Hepatocyte (in vitro differentiated cells): Measurements from ENCODE around the gene PECR.

Source experiments
- EZH2 ChIP-seq: fragments of 200-600 bp; sonication (generic); IDR thresholded peaks from 2 replicates; pipeline ENCODE4 v1.6.1; 2016; ENCODE audit warnings: antibody characterized with exemption, mild to moderate bottlenecking, borderline replicate concordance
- TF ChIP-seq, protein P1 (sequence below): fragments of 200-600 bp; sonication (generic); IDR thresholded peaks from 2 replicates; pipeline ENCODE4 v1.5.1; 2016; ENCODE audit warnings: antibody characterized with exemption, mild to moderate bottlenecking; ENCODE audit not compliant: poor library complexity

DNA sequence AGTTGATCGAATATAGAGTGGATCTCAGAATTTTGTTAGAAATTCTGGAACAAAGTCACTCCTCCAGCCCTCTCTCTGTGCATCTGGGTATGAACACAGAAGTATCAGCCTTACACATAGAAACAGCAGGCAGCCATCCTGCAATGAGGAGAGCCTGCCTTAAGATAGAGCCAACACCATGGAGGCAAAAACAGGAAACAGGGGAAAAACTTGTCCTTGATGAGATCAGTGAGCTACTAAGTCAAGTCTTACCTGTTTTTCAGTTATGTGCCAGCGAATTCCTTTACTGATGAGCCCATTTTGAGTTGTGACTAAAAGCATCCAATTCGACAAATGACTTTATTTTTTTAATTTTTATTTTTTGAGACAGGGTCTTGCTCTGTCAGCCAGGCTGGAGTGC is 41.7 kb downstream of the PECR start:
- TF ChIP-seq, protein P1, sequence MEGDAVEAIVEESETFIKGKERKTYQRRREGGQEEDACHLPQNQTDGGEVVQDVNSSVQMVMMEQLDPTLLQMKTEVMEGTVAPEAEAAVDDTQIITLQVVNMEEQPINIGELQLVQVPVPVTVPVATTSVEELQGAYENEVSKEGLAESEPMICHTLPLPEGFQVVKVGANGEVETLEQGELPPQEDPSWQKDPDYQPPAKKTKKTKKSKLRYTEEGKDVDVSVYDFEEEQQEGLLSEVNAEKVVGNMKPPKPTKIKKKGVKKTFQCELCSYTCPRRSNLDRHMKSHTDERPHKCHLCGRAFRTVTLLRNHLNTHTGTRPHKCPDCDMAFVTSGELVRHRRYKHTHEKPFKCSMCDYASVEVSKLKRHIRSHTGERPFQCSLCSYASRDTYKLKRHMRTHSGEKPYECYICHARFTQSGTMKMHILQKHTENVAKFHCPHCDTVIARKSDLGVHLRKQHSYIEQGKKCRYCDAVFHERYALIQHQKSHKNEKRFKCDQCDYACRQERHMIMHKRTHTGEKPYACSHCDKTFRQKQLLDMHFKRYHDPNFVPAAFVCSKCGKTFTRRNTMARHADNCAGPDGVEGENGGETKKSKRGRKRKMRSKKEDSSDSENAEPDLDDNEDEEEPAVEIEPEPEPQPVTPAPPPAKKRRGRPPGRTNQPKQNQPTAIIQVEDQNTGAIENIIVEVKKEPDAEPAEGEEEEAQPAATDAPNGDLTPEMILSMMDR, result no peak
- no peak for TF ChIP-seq EZH2
